OCI-M2 (cell line): ENCODE results near the gene CHTOP.

Experiments
- DNase-seq: peaks from one replicate; lab custom pipeline; 2025; ENCODE audit not compliant: unreplicated experiment; lab: John Stamatoyannopoulos, UW

The CHTOP gene

GRCh38 chr1:153685544-153686340 is 51.9 kb downstream of the CHTOP start:
- DNase-seq: no peak

- no peak for DNase-seq
These were observed 53.7 kb downstream of the CHTOP start for GRCh38 chr1:153687346-153688125.

DNA sequence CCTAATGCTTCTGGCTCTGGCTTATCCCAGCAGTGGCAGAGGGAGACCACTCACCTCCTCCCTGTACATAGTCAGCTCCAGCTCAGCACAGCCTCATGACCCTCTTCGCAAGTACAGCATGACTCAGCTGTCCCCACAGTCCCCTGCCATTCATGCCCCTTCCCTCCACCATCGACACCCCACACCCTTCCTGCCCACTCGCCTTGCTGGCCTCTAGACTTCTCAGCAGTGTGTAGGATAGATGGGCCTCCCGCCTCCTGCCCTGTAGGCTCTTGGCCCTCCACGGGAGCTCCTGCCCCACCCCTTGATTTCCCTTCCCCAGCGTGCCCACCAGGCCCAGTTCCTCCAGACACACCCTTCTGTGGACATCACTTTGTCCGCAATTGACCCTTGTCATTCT is 54.4 kb downstream of the CHTOP start:
- DNase-seq: no peak

GRCh38 chr1:153688736-153689328 is 55.0 kb downstream of the CHTOP start:
- no peak for DNase-seq

- no peak for DNase-seq
These were observed 59.6 kb downstream of the CHTOP start for GRCh38 chr1:153693466-153693865.
